Stimulated activated naive CD4-positive, alpha-beta T cell treated with Interleukin-2 at 50 U/mL for 16 hours (primary cell): Measurements from ENCODE around the gene SDHAF3.

Source experiments
- DNase-seq: peaks from one replicate; lab custom pipeline; 2025; lab: John Stamatoyannopoulos, UW

Gene SDHAF3

DNA sequence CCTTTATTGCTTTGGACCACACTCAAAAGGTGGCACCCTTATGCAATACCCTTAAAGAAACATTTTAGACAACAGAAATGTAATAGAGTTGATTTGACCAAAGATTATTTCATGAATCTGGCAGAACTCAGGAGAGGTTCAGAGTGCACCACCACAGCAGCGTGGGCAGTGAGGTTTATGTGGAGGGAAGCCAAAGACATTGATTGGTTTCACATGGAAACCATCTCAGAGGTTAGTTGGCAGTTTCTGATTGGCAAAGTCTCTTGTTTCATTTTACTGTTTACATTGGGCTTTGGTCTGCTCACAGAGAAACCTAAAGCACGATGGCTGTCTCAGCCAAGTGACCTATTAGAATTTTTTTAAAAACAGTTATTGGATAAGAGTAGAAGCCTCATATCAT, 101.3 kb downstream of the SDHAF3 start:
- DNase-seq = no peak

- DNase-seq = no peak
Observed at GRCh38 chr7:97219237-97219636, 101.7 kb downstream of the SDHAF3 start.

DNA sequence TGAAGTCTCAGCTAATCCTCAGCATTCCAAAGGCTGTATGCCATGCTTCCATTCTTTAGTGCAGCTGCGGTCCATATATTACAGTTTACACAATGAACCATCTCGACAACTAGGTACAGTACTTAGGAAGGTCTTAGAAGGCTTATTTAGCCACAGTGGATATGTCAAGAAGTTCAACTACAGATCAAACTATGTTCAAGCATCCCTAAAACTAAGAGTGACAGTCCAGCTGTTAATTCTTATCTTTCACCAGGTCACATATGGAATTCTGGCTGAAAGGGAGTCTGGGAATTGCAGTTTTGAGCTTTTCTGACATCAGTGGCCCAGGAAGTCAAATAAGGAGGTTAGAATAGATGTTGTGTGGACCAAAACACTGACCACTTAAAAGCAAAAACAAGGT, 106.8 kb downstream of the SDHAF3 start:
- no peak for DNase-seq

DNA sequence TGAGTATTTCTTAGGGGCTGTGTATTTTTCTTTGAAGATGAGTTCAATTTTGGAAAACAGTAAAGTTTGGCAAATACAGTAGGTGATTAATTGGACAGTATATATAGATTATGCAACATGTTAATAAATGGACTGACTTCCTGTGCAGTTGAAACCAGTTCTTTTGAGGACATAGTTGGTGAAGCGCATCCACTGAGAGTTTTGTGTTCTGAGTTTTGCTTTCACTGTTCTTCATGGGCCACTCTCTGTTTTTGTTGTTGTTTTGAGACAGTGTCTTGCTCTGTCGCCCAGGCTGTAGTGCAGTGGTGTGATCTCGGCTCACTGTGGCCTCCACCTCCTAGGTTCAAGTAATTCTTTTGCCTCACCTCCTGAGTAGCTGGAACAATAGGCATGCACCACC, 109.0 kb downstream of the SDHAF3 start:
- DNase-seq = no peak
